GM21360 (cell line): ENCODE data around the gene IPO8.
"Not testable (repeated sequence)": the region's sequence is repeated elsewhere in the genome, so short reads cannot be mapped to it uniquely, and the experiment has no call there.

Source experiments
- ATAC-seq: cut with Tn5 transposase; IDR thresholded peaks from one replicate; pipeline ENCODE4 v1.9.1; 2021; ENCODE audit warnings: mild to moderate bottlenecking, moderate library complexity; ENCODE audit not compliant: unreplicated experiment

IPO8 gene

GRCh38 chr12:30691122-30691879 lies 4.4 kb downstream of the IPO8 start:
- ATAC-seq, result no peak

DNA sequence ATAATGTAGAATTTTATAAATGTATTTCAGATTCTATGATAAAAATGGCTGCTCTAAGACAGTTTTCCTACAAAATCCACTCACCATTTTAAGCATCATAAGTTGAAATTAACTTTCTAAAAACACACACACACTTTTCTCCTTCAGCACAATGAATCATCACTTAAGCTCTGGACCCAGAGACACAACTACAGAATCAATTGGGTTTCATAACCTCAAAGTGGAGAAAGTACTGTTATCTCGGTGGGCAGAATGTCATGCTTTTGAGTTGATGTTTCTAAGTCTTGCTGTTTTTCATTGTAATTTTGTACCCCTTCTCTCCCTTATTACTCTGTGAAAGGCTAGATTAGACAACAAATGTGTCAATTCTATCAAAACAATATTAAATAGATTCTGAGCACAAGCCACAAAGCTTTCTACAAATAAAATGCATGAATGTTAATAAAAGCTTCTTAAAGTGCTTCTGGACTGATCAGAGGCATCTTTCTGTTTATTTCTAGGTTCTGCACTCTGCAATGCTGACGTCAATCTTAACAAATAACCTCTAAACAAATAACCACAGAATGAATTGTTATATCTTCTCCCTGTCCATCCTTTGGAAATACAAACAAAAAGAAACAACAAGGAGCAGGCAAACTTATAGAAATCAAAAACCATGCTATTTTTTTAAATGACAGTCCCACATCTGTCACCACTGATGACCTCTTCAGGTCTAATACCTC lies 8.2 kb downstream of the IPO8 start:
- no peak for ATAC-seq

GRCh38 chr12:30679241-30679640 lies 16.4 kb downstream of the IPO8 start:
- ATAC-seq, result no peak

GRCh38 chr12:30678221-30678620 lies 17.4 kb downstream of the IPO8 start:
- no peak for ATAC-seq

DNA sequence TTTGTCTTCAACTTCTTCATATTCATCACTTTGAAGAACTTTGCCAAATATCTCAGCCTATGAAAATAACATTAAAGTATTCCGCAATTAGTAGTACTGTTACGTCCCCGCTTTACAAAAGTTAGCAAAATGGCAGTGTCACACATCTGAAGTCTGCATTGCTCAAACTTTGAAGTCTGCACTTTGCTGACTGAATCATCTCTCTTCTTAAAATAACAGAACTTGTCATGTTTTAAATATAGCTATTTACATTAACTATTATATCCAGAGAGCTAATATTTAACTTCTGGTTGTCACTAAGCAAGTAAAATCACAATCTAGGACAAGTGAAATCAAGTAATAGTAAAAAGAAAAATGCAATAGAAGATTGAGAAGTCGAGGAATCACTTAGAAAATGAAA lies 34.5 kb downstream of the IPO8 start:
- no peak for ATAC-seq

DNA sequence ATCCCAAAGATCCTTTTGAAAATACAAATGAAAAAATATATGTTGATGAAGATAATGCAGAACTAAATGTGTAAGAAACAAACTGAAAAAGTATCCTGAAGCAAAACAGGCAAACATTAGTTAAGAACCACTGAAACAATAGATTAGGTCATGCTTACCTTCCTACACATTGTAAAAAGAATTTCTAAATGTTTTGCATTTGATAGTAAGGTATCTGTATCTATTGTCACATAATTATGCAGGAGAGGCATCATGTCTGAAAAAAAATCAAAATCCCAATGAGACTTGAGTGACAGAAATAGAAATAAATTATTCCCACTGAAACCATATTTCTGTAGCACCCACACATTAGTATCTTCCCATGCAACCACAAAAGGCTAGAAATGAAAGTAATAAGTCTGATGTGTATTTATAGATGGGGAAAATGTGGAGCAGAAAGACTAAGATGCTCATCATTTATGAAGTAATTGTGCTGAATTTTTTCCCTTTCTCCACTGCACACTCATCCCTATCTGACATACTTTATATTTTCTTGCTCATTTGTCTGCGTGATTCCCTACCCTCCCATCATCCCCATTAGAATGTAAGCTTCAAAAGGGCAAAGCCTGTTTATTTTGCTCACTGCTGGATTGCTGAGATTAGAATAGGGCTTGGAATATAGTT lies 43.5 kb downstream of the IPO8 start:
- no peak for ATAC-seq

DNA sequence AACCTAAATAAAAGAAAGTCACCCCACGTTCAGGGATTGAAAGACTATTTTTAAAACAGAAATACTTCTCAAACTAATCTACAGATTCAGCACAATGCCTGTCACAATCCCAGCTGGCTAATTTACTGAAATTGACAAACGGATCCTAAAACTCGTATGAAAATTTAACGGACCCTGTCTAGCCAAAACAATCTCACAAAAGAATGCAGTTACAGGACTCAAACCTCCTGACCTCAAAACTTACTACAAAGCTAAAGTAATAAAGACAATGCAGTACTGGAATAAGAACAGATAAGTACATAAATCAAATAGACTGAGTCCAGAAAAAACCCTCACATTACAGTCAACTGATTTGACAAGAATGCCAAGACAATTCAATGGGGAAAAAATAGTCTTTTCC lies 48.8 kb downstream of the IPO8 start:
- ATAC-seq, result no peak

DNA sequence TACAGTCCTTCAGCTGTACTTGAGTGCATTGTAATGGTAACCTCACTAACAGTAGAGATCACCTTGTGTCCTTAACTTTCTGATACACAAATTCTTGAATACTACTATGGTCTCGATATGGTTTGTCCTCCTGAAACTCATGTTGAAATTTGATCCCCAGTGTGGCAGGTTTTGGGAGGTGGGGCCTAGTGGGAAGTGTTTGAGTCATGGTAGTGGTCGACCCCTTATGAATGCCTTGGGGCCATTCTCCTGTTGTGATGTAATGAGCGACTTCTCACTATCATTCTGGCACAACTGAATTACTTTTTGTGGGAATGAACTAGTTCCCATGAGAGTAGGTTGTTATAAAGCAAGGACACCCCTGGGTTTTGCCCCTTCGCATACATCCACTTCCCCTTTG lies 52.3 kb downstream of the IPO8 start:
- ATAC-seq, result no peak

- no peak for ATAC-seq
These were observed 55.3 kb downstream of the IPO8 start for GRCh38 chr12:30640392-30640791.

- ATAC-seq, result no peak
These were observed 60.3 kb downstream of the IPO8 start for GRCh38 chr12:30635385-30635784.

DNA sequence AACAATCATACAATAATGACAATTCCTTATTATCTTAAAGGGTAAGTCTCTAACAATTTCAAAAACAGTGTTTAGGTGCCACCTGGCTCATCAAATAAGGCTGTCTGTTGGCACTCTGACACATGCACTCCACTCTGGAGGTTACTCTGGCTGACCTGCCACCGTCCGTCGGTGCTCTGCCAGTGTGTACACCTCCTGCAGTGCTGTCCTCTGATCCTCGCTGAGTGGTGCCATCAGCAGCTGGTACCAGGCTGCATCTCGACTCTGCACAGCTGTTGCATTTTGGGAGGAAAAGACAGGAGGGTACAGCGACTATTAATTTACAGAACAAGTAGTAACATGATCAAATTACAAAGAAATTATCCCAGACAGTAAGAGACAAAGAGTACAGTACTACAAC lies 63.9 kb downstream of the IPO8 start:
- ATAC-seq, result no peak

DNA sequence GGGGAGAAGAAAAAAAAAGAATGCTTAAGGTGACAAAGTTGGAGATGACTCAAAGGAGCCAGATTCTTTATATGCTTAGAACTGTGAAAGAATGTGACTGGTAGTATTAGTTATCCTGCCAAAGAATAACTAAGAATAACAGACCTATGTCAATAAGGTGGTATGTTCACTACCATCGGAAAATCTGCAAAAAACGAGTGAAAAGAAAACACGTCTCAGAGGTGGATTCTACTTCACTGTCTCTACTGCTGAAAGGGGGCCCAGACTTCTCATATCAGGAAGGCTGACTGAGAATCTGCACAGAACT lies 64.7 kb downstream of the IPO8 start:
- ATAC-seq, result no peak

- ATAC-seq, result no peak
These were observed 65.3 kb downstream of the IPO8 start for GRCh38 chr12:30630076-30630978.

- ATAC-seq, result no peak
These were observed 68.8 kb downstream of the IPO8 start for GRCh38 chr12:30626847-30627246.

DNA sequence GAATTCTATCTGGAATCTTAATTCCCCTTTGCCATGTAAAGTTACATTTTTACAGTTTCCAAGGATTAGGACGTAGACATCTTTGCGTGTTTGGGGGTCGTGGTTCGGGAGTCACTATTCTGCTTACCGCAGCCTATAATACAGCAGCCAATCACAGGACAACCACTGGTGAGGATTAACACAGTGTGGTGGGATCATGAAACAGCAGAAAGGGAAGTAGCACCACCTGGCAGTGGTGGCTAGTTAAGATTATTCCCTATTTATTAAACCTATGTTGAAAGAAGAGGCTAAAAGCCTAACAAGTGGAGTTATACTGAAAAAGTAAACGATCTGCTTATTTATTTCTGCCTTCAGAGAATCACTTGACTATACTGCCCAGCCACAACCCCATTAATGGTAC lies 71.7 kb downstream of the IPO8 start:
- no peak for ATAC-seq

DNA sequence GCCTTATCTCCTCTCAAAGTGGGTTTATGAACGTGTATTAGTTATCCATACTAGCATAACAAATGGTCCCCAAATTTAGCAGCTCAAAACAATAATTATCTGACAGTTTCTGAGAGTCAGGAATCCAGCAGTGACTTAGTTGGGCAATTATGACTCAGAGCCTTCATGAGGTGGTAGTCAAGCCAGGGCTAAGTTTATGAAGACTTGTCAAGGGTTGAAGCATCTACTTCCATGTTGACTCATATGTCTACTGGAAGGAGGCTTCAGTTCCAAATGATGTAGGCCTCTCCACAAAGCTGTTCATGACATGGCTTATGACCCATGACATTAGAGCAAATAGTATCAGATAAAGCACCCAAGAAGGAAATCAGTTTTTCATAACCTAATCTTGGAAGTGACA lies 73.2 kb downstream of the IPO8 start:
- ATAC-seq, result peak; percentile 91

GRCh38 chr12:30621663-30622241 lies 73.9 kb downstream of the IPO8 start:
- ATAC-seq, result not testable (repeated sequence)

- ATAC-seq, result no peak
These were observed 78.2 kb downstream of the IPO8 start for GRCh38 chr12:30617346-30618016.

GRCh38 chr12:30614031-30614430 lies 81.6 kb downstream of the IPO8 start:
- no peak for ATAC-seq

DNA sequence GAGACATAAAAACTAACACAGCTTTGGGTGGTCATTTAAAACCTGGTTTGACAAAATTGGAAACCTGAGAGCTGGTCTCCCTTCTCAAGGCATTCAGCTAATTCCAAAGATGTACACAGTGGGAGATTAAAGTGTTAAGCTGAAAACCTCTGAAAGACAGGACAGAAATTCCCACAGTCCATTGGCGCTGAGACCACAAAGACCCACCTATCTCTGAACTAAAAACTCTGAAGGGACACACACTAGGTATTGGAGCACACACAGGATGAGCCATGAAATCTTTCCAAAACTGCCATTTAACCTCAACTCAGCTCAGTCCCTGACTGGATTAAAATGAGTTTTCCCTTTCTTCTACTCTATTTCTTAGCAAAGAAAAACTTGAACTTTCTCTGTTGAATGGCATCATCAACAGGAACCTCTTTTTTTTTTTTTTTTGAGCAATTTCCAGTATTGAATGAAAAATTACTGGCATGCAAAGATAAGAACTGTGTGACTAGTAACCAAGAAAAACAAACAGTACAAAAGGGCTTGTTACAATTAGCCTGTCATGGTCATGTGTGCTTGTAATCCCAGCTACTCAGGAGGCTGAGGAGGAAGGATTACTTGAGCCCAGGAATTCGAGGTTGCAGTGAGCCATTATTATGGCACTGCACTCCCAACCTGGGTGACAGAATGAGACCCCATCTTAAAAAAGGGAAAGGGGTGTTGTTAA lies 82.4 kb downstream of the IPO8 start:
- ATAC-seq, result no peak
